ENCODE results near the gene DENND4A.
"Not testable (repeated sequence)": the region's sequence is repeated elsewhere in the genome, so short reads cannot be mapped to it uniquely, and the experiment has no call there.

Gene DENND4A

DNA sequence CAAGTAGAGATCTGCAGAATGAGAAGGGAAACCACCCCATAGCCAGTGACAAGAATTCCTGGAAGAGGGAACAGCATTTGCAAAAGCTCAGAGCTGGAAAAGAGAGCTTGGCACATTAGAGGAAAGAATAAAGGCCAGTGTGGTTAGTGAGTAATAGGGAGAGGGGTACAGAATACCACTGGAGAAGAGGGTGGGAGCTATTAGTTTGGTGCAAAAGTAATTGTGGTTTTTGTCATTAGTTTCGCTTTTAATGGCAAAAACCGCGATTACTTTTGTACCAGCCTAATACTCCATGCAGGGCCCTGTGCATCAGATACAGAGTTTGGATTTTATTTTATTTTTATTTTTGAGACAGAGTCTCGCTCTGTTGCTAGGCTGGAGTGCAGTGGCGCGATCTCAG is 160.6 kb downstream of the DENND4A start:
- no peak for DNase-seq (ENCODE audit: low read depth)

GRCh38 chr15:65630760-65631159 is 161.3 kb downstream of the DENND4A start:
- DNase-seq (ENCODE audit: low read depth), result no peak

- DNase-seq (ENCODE audit: low read depth), result no peak
Measured at GRCh38 chr15:65629548-65629947, 162.5 kb downstream of the DENND4A start.

DNA sequence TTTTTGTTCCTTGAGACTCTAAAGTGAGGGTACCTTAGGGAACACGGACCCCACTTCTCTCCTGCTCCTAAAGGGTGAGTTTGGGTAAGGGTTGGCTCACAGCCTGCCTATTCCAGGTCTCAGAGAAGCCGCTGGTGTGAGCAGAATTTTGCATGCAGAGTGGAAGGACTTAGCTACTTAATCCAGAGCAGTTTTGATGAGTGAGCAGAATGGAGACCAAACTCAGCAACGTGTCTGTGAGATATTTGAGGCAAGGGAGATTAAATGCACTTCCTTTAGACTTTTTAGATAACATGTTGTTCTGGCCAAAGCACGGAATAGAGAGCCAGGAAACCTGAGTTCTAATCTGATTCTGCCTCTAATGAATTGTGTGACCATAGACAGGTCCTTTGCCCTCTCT is 165.2 kb downstream of the DENND4A start:
- no peak for DNase-seq (ENCODE audit: low read depth)

DNA sequence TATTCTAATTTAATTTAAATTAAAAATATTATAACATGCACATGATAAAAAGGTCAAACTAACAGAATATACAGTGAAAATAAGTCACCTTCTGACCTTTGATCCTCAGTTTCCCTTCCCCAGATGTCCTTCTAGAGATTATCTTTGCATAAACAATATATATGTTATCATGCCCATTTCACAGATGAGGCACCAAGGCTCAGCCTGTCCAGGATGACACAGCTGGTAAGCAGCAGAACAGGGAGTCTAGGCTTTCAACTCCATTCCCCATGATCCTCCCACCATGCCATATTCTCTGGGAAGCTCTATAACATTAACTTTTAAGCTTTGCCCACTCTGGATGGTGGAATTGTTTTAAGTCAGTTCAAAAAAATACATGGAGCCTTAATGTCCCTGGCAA is 169.0 kb downstream of the DENND4A start:
- no peak for DNase-seq (ENCODE audit: low read depth)

DNA sequence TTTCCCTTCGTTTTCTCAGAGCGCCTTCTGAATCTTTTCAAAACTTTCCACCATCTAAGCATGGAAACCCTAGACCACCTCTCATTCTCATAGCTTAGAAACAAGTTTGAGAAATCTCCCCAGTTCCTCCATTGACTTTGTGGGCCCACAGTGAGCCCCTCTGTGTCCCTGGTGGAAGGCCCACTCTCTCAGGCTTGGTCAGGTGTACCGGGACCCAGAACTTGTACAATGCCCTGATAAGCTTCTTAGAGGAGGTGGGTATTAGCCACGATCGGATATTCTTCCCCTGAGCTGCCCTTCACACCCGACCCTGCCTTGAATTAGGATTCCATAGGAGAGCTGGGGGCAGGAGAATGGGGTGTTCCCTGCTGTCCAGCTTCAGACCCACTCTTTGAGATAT is 170.5 kb downstream of the DENND4A start, which contains the start of gene SLC24A1:
TSS of gene SLC24A1 (plus strand) at position 301 of the 400 bp plus-strand sequence. CDS start 2,143 bp downstream, outside the sequence.
- no peak for DNase-seq (ENCODE audit: low read depth)

DNA sequence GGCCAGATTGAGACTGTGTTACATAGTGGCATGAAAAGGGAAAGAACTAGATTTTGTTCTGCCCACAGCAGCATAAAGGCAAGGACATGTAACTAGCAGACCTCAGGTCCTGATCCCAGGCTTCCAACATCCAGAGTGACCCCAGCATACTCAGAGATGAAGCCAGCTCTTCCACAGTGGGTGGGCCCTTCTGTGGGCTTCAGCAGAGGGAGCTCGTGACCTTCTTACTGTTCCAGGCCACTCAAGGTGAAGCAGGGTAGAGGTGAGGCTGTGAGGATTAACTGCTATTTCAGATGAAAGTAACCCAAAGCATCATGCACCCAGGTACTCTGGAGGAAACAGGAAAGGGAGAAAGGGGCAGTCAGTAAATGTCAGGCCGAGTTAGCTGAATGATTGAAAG is 171.3 kb downstream of the DENND4A start:
- no peak for DNase-seq (ENCODE audit: low read depth)

DNA sequence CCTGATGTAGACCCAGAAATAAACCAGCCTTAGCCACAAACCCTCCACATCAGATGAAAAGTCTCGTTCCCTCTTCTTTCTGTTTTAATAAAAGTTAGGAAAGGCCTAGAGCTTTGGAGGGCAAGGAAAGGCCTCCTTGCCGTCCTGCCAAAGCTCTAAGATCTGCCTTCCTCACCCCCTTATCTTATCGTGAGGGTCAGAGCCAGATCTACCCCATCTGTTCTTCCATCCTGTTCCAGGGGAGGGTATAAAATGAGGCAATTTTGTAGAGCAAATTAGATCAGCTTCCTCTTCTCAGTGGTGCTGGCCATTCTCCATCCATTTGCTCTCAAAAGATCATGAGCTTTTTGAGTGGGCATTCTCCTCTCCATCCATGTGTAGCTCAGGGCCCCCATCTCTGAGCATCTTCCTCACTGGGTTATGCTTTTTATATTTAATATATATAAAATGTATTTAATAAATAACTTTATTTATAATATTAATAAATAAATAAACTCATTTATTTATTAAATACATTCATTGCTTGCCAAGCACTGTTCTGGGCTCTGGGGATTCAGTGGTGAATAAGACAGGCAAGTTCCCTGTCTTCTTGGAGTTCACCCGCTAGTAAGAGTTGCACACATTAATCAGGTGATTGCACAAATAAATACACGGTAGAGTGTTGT is 172.3 kb downstream of the DENND4A start:
- peak; percentile 54 for DNase-seq (ENCODE audit: low read depth)

DNA sequence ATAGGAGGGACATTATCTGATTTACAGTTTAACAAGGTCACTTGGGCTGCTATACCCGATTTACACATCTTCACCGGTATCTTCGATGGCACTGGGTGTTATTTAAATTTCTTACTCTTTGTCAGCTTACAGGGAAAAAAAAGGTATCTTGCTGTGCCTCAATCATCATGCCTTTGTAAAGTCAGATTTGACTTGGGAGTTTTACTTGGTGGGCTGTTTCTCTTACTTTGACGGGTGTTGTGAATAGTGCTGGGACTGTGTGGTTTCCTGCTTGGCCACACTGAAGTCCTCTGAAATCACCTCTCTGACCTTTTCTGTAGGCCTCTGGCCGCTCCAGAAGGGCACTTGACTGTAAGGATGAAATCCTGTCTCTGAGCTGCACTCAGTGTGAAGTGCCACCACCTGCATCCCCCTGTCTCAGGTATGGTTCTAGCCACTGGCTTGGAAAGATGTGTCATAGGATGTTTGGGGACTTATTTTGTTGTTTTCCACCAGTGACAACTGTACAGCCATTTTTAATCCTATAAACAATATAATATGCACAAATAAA is 173.5 kb downstream of the DENND4A start:
- DNase-seq (ENCODE audit: low read depth), result no peak

DNA sequence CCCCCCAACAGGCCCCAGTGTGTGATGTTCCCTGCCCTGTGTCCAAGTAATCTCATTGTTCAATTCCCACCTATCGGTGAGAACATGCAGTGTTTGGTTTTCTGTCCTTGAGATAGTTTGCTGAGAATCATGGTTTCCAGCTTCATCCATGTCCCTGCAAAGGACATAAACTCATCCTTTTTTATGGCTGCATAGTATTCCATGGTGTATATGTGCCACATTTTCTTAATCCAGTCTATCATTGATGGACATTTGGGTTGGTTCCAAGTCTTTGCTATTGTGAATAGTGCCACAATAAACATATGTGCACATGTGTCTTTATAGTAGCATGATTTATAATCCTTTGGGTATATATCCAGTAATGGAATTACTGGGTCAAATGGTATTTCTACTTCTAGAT is 176.2 kb downstream of the DENND4A start:
- not testable (repeated sequence) for DNase-seq (ENCODE audit: low read depth)

DNA sequence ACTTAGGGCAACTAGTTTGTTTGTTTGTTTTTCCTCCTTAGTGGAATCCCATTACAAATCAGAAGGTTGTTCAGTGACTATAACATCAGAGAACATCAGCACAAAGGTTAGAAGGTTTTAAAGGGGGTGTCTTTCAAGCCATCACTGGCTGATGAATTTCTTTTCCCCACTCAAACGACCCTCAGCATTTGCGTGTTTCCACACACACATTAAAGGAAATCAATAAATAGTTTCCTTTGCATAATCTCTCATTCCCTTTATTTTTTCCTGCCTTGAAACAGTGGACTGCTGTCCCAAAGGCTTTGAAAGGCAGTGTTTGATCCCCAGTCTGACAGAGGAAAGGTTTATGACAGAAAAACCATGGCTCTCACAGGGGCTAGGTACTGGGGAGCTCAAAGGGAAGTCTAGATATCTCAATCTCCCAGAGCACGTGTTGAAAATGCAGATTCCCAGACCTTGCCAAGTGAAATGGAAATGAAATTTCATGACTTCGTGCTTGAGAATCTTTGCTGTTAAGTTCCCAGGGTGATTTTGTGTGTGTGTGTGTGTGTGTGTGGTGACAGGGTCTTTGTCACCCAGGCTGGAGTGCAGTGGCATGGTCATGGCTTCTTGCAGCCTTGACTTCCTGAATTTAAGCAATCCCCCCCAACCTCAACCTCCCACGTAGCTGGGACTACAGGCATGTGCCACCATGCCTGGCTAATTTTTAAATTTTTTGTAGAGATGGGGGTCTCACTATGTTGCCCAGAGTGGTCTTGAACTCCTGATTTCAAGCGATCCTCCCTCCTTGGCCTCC is 178.9 kb downstream of the DENND4A start:
- no peak for DNase-seq (ENCODE audit: low read depth)

GRCh38 chr15:65612616-65612946 is 179.5 kb downstream of the DENND4A start:
- no peak for DNase-seq (ENCODE audit: low read depth)

DNA sequence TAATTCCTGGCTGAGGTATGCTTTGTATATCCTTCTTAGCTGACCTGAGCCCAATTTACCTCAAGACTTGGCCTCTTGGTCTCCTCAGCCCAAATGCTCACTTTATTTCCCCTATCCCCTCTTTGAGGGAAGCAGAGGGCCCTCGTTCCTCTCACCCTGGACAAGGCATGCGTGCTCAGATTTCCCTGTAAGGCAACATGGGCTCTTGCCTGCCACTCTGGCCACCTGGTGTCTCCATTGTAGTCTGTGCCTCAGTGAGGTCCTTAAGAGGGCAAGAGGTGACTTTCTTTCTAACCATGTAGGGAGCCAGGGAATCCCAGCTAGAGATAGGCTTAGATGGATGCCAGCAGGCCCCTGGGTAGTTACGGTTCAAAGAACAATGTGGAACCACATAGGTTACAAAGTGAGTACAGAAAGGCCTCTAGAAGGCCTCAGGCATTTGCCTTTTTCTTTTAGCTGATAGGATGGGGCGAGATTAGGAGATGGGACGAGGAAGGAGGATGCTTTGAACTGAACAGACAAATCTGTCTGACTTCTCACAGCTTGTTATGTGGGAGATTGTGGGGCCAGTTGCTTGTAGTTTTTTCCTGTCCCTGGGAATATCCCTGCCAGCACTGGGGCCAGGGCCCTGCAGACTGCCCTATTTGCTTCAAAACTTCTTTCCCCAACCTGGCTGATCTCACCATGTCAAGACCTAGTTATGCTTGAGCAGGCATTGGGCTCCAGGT is 180.0 kb downstream of the DENND4A start:
- DNase-seq (ENCODE audit: low read depth), result no peak

GRCh38 chr15:65610871-65611718 is 181.0 kb downstream of the DENND4A start, which contains the start of gene INTS14:
INTS14 (minus strand) TSS chr15:65611131; CDS start chr15:65607380, 3,751 bp downstream.
- DNase-seq (ENCODE audit: low read depth), result peak; percentile 78
